HG02642 (cell line): ENCODE results near the gene SINHCAF.

Source experiments
- ATAC-seq: cut with Tn5 transposase; IDR thresholded peaks from one replicate; pipeline ENCODE4 v1.9.1; 2021; ENCODE audit warnings: mild to moderate bottlenecking; ENCODE audit not compliant: unreplicated experiment, poor library complexity

Gene SINHCAF

DNA sequence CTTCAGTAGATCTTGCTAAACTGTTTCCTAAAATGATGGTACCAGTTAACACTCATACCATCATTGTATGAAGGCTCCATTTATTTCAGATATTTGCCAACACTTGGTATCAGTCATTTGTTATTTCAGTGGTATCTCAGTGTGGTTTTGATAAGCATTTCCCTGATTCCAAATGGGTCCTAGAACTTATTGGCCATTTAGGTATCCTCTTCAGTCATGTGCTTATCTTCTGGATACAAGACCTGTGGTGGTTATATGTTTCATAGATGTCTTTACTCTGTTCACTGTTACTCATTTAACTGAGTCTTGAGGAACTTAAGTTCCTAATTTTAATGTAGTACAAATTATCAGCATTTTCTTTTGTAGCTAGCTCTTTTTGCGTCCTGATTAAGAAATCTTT lies 13.5 kb downstream of the SINHCAF start:
- ATAC-seq = no peak

DNA sequence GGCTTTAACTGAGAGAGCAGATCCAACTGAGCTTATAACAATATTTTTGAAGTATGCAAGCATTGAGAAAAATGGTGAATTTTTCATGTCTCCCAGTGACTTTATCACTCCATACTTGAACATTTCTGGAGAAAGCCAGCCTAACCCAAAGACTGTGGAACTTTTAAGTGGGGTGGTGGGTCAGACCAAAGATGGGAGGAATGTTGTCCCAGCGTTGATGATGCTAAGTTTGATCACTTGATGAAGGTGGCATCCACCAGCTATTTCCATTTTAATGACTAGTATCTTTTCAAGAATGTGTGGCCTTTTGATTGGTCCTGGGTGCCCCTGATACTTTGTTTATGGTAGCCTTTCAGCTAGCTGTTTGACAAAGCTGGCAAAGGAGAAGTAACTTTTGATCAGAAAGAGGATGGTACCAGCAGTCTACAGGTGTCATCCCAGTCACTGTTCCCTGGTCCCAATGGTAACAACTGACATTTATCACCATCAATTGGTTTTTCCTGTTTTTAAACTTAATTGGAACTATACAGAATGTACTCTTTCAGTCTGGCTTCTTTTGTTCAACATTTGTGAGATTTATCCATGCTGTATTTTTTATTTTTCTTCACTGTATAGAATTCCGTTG lies 14.2 kb downstream of the SINHCAF start:
- no peak for ATAC-seq

DNA sequence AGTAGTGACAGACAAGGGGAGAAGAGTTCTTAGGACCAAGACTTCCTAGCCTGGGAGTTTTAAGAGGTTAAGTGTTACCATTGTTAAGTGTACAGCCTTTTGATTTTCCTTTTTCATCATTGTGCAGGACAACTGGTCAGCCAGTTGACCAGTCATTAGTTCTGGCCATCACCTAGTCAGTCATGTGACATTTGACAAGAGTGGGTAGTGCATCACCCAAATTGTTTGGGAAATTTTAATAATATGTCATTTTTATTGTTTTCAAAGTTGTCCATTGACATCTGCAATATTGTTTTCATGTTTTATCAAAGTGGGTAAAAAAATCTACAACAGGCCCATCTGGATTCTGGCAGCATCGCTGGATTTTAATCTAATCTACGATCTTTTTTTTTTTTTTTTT lies 15.5 kb downstream of the SINHCAF start:
- ATAC-seq = no peak

DNA sequence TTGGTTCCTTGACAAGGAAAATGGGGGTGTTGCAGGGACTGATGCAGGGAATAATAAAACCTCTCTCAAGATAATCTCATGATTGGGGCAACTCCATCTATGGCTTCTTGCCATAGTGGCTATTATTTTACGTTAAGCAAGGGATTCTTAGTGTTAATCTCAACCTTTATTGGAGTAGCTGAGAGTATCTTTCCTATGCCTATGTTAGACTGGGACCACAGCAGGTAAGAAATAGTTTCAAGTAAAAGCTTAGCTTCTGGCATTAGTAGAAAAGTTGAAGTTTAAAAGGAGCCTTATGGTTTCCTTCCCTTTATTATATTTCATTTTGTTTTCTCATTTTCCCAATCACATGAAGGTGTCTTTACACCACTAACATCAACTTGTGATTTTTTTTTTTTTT lies 16.7 kb downstream of the SINHCAF start:
- no peak for ATAC-seq

DNA sequence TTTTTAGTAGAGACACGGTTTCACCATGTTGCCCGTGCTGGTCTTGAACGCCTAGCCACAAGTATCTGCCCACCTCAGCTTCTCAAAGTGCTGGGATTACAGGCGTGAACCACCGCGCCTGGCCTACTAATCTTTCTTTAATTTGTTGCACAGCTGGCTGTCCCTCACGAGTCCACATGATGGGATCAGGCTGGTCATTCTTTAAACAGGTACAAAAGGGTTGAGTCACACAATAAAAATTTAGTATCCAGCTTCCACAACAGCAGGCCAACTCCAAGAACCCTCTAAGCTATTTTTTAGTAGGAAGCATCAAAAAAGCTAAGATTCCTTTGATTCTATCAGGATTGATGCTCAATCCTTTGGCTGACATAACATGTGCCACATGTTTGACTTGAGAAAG lies 17.8 kb downstream of the SINHCAF start:
- no peak for ATAC-seq

DNA sequence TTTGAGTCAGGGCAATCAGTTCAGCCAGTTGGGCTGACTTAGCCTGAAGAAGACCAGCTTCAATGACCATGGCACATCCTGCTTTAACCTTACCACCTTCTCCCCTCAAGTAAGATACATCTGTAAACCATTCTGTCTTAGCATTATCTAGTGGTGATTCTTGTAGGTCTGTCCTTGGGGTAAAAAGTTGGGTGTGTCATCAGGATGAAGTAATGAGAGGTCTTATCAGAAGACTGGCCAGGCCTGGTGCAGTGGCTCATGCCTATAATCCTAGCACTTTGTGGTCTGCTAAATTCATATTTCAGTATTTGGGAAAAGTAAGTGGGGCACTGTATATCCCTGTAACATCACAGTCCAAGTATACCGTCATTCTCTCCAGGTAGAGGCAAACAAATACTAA lies 19.1 kb downstream of the SINHCAF start:
- ATAC-seq = no peak

DNA sequence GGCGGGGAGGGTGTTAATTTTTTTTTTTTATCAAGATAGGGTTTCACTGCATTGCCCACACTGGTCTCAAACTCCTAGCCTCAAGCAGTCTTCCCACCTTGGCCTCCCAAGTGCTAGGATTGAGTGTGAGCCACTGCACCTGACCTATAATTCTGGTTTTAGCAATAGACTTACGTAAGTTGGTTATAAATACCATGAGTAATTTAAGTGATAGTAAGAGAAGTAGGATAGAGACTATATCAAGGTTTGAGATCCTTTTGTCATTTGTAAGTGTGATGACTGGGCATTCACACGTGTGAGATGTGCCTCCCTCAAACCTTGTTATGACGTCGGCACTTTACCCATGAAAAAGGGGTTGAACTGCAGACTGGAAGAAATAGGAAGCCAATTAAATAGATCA lies 22.5 kb downstream of the SINHCAF start:
- ATAC-seq = no peak

DNA sequence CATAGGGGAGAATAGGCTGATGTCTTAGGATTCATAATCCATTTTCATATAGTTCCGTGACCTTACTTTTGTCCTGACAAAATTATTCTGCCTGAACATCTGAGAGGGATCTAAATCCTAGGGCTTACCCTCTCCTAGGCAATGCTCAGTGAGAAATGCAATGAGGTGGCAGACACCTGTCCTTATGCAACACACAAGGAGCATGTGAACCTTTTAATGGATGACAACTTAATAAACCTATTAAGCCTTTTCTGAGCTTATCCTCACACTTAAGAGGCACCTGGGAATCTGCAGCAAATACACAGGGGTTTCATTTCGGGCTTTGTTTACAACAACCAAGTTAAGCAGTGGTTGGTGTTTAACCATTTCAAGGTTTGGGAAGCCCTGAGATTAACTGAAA lies 24.6 kb downstream of the SINHCAF start:
- ATAC-seq = no peak

DNA sequence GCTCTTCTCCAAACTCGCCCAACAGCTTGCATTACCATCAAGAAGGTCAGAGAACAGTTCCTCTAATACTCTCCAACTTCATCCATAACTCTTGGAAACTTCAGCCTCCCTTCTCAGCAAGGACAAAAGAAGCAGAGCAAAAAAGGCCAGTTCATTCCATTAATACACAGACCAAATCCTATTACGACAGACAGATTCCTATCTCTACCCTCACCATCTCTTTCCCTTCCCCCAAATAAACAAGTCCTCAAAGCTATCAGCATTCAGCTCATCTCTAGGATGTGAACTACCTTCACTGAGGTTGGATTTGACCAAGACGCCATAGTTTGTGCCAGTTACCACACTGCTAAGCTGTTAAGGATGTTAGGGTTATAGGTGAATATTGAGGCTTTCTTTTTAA lies 25.2 kb downstream of the SINHCAF start:
- ATAC-seq = no peak

DNA sequence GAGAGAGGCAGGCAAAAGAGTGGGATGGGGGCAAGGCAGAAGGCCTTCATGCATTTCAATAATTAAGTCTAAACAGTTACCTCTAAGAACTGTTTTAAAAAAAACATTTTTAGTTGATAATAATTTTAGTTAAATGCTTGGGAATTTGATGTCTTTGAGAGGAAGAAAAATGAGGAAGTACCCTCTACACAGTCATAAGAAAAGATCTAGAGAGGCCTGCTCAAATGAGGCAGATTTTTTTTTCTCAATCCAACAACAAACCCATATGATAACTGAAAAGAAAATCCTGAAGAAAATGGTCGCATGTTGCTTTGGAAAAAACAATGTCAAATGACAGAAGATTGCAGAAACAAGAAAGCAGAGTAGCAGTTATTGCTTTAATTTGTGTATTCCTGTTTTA lies 25.6 kb downstream of the SINHCAF start:
- no peak for ATAC-seq

DNA sequence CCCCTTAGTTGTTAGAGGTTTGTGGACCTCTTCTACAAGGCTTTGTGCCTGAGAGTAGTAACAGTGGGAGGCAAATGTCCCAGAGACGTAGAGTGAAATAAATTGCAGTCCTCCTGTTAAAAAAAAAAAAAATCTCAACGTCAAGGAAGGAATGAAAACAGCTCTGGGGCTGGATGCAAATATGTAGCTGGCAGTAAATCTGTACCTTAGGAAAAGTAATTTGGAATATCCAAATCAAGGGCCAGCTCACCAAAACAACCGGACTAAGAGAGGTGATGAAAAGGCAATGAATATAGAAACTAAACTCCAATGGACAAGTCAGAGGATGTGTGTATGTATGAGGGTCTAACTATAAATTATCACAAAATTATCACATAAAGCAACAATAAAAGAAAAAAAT lies 27.0 kb downstream of the SINHCAF start:
- ATAC-seq = peak; percentile 17

DNA sequence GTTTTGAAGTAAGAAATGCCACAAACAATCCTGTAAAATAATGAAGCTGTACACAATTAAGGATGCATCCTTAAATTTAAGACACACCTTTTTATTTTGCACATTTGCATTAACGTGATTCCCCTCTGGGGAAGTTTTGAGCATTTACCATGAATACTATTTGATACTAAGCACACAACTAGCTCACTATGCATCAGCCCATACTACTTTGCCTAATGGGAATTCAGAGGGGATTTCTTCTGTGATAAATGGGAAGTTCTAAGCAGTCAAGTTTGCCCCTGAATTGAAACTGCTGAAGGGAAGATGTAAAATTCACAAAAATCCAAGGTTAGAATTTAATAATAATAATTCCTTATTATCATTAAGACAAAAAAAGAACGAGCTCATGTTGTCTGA lies 27.4 kb downstream of the SINHCAF start:
- ATAC-seq = peak; percentile 41

DNA sequence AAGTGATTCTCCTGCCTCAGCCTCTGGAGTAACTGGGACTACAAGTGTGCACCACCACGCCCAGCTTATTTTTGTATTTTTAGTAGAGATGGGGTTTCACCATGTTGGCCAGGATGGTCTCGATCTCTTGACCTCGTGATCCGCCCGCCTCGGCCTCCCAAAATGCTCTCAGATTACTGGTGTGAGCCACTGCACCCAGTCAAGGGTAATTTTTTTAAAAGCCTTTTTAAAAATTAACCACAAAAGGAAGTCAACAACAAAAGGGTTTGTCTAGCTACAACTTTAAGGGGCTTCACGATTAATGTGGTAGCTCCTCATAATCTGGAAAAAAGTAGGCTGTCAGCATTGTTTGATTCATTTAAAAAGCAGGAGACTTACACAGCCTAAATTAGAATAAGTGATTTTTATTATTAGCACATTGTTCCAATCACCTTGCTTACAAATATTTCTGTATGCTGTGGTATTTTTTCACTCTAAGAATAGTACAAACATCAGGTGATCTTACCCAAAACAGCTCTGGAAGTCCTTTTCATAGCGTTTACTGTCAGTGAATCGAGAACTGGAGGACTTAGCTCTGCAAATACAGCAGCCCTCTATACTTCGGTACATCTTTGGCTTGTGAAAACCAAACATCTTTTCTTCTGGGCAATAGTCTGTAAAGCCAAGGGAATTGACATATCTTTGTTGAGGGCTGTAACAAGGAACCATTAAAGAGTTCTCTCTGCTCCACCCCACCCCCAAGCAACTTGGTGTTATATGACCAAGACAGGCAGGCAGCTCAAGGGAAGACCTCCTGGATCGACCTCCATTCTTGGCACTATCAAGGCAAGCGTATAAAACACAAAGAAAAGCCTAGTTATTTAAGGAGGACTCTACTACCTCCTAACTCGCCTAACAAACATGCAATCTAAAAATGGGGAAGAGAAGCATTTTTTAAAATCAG lies 28.1 kb downstream of the SINHCAF start:
- ATAC-seq = peak; percentile 52

DNA sequence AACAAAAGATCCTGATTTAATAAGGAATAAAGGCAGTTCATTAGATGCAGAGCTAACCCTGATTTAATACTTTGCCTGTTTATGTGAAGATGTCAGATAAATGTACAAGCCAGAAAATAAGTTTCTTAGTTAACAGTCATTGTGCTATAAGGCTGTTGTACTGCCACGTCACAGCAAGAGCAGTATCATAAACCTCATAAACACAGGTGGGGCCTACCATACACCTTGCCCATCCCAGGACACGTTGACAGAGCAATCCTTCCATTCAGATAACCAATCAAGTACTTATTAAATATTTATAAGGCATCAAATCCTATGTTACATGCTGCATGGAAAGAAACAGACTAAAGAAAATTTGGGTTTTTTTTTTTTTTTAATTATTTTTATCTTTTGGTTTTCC lies 36.5 kb downstream of the SINHCAF start:
- no peak for ATAC-seq

DNA sequence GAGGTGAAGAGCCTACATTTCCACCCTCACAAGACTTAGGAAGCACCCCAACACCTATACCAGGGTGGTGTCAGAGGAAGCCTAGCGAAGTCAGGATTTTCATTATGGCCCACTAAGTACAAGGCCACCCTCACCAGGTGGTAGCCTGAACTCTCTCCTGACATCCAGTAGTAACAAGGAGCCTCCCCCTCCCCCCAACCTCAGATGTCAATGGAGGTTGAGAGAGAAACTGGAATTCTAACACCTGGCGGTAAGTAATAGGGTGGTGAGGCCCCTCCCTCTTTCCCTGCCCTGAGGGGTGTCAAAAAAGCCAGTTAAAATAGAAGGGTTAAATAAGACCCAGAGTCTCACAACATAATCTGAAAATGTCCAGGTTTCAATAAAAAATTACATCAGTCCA lies 37.6 kb downstream of the SINHCAF start:
- ATAC-seq = no peak

DNA sequence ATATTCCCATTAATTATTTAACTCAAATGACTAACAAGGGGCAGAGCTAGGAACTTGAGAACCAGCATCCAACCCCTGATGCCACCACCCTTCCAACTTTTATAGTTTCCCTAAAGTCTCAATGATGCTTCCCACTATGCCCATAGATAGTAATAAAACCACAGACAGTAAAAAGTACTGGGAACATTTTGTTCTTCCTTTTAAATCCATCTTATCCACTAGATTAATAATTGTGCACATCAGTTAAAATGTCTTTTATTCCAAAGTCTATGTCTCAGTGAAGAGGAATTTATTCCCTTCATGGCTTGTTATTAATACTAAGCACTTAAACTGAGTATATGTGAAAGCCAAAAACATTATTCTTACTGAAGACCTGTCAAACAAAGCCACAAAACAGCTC lies 45.8 kb downstream of the SINHCAF start:
- no peak for ATAC-seq

DNA sequence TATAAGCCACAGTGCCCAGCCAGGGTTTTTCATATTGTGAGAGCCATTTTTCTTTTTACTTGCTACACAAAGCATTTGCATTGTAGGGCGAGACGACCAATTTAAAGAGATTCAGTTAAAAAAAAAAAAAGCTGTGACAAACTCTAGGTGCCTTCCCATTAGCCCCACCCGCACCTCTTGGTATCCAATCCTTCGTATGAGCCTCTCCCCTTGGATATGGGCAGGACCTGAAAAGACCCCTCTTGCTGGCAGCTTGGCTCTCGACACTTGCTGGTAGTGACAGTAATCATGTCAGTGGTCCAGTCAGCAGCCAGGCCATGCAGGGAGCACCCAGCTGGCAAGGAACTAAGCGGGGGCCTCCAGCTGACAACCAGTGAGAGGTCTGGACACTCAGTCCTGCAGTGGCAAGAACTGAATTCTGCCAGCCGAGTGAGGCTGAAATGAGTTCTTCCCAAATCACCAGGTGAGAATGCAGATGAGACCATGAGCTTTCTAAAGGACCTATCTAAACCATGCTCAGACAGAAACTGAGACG lies 46.5 kb downstream of the SINHCAF start:
- no peak for ATAC-seq

DNA sequence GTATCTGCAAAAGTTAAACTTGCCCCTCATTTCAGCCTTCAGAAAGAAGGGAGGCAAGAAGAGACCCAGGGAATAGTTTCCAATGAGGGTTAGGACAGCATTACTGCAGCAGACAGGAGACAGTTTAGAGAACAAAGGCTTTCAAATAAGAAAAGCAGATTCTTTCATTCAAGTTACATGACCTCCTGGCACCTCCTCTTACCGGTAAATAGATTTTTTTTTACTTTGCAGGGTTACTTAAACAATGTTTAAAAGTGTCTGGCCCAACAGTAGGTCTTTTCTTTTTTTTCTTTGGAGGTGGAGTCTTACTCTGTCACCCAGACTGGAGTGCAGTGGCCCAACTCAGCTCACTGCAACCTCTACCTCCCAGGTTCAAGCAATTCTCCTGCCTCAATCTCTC lies 47.1 kb downstream of the SINHCAF start:
- no peak for ATAC-seq

DNA sequence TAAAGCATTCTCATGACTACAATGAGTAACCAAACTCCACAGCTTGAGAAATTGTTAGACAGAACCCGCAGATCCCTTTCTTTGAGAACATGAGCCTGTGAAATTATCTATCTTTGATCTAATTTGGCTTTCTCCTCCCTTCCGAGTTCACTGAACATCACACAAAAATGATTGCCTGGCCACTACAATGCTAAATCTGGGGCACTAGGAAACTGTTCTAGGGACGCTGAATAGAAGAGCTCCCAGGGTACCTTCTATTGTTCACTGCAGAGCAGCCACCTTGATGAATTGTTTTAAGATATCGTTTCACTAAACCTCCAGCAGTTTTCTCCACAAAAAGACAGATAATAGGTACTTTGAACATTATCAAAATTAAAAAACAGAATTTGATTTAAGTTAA lies 47.5 kb downstream of the SINHCAF start:
- ATAC-seq = no peak

DNA sequence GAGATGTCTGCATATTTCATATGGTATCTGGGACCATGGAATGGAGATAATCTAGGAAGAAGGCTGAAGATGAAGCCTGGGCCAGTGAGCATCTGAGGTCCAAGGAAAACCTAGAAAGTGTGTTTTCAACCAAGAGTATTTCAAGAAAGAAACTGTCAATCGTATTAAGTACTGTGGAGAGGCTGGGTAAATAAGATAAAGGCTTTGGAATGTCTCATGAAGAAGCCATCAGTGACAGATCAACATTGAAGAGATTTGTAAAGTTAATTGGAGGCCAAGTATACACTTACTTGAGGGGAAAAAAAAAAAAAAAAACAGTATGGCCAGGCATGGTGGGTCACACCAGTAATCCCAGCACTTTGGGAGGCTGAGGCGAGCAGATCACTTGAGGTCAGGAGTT lies 48.9 kb downstream of the SINHCAF start:
- no peak for ATAC-seq

DNA sequence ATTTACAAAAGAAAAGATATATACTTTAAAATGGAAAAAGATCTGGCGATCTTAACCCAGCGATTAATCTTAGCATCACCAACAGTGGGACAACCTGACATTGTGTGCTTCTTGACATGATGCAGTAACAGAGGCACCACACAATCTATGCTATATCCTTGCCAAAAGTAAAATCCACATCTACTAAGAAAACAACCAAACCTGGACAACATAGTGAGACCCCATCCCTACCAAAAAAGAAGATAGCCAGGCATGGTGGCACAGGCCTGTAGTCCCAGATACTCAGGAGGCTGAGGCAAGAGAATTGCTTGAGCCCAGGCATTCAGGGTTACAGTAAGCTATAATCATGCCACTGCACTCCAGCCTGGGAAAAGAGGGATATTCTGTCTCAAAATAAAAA lies 50.5 kb downstream of the SINHCAF start:
- ATAC-seq = no peak
